Calu3 (cell line): ENCODE data around the gene TM4SF4. TPM values are rescaled to one million over a fixed set of nuclear protein-coding genes. Genes with fewer than 3 reads are reported as not detected.

Source experiments
- BruUV-seq: library from RNA; stranded (reverse); fragments of 400-500 nt; replicated peaks from 2 replicates; lab custom pipeline; 2021; lab: Mats Ljungman, UMichigan
- CTCF ChIA-PET: fragments of 300-600 bp; sonication (Branson Sonifier 250); formaldehyde crosslinking; loops from one replicate; lab custom pipeline; 2022; ENCODE audit warnings: antibody characterized with exemption; lab: Charles Lee
- DNase-seq: peaks from one replicate; pipeline ENCODE4 v3.0.0; 2022
- H3K27ac Mint-ChIP-seq: one replicate; pipeline ENCODE4 v1.8.0; 2022; ENCODE audit warnings: mixed read lengths; ENCODE audit not compliant: unreplicated experiment
- H3K27me3 Mint-ChIP-seq: one replicate; pipeline ENCODE4 v1.8.0; 2022; ENCODE audit warnings: mixed read lengths; ENCODE audit not compliant: unreplicated experiment
- H3K36me3 Mint-ChIP-seq: one replicate; pipeline ENCODE4 v1.8.0; 2022; ENCODE audit warnings: mild to moderate bottlenecking, moderate library complexity, mixed read lengths; ENCODE audit not compliant: insufficient read depth, unreplicated experiment
- H3K4me1 Mint-ChIP-seq: one replicate; pipeline ENCODE4 v1.8.0; 2022; ENCODE audit warnings: mild to moderate bottlenecking, low read depth, mixed read lengths; ENCODE audit not compliant: unreplicated experiment
- H3K4me3 Mint-ChIP-seq: one replicate; pipeline ENCODE4 v1.8.0; 2022; ENCODE audit warnings: mild to moderate bottlenecking, low read depth, moderate library complexity, mixed read lengths; ENCODE audit not compliant: unreplicated experiment
- H3K9me3 Mint-ChIP-seq: one replicate; pipeline ENCODE4 v1.8.0; 2022; ENCODE audit warnings: low read depth, mixed read lengths; ENCODE audit not compliant: unreplicated experiment
- CTCF ChIP-seq: fragments of 200-600 bp; IDR thresholded peaks from one replicate; pipeline ENCODE4 v1.8.0; 2022; ENCODE audit warnings: antibody characterized with exemption; ENCODE audit not compliant: unreplicated experiment
- intact Hi-C: fragments of 100-400 bp; cut with micrococcal nuclease; formaldehyde crosslinking; loops from one replicate; pipeline ENCODE4 v1.10.0; 2022; ENCODE audit not compliant: unreplicated experiment
- total RNA-seq: library from RNA; stranded (reverse); gene quantifications from 2 replicates; pipeline ENCODE4 v1.2.3, GENCODE V29; 2022

The TM4SF4 gene
- total RNA-seq, 1 experiment from 2014 or later, result 257 TPM

- Mint-ChIP-seq H3K27ac (no peak overlapping the region), H3K9me3 (no peaks in the 10 kb centered on the region), H3K27me3 (no peaks in the 10 kb centered on the region), H3K36me3 (peaks cover 50% of the 10 kb centered on the region), H3K4me1 (peaks cover 9% of the 10 kb centered on the region), H3K4me3 (no peak overlapping the region)
- intact Hi-C loops, result loop anchor here (1.0 kb wide), 1 partner anchor 276 kb away; no protein-coding TSS in a partner anchor
- TF ChIP-seq CTCF, result no peak
- DNase-seq, result no peak
- BruUV-seq, result no TSS peak
- CTCF ChIA-PET, result no interaction called here
Measured at GRCh38 chr3:149494759-149495580, 20.5 kb downstream of the TM4SF4 start.

DNA sequence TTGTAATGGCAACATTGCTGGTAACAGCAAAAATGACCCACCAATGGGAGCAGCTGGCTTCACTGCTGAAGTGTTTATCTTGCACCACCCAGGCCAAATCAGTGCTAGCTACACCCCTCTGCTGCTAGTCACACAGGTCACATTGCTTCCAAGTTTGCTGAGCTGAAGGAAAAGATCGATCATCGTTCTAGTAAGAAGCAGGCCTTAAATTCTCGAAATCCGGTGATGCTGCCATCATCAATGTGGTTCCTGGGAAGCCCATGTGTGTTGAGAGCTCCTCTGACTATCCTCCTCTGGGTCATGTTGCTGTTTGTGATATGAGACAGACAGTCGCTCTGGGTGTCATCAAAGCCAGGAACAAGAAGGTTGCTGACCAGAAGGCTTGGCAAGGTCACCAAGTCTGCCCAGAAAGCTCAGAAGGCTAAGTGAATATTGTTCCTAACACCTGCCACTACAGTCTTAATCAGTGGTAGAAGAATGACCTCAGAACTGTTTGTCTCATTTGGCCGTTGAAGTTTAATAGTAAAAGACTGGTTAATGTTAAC, 21.2 kb downstream of the TM4SF4 start:
- BruUV-seq, result no TSS peak
- H3K27ac Mint-ChIP-seq, result no peak overlapping the region
- intact Hi-C loops, result no loop called here
- no peak overlapping the region for H3K4me3 Mint-ChIP-seq
- H3K36me3 Mint-ChIP-seq, result peaks cover 53% of the 10 kb centered on the region
- CTCF ChIA-PET, result no interaction called here
- H3K27me3 Mint-ChIP-seq, result no peaks in the 10 kb centered on the region
- no peak for DNase-seq
- H3K9me3 Mint-ChIP-seq, result no peaks in the 10 kb centered on the region
- H3K4me1 Mint-ChIP-seq, result peaks cover 9% of the 10 kb centered on the region
- no peak for TF ChIP-seq CTCF

- no peak for DNase-seq
- Mint-ChIP-seq H3K4me1 (peaks cover 9% of the 10 kb centered on the region), H3K27ac (no peak overlapping the region), H3K27me3 (no peaks in the 10 kb centered on the region), H3K9me3 (no peaks in the 10 kb centered on the region), H3K36me3 (peaks cover 59% of the 10 kb centered on the region), H3K4me3 (no peak overlapping the region)
- TF ChIP-seq CTCF, result no peak
- no TSS peak for BruUV-seq
- intact Hi-C loops, result no loop called here
- CTCF ChIA-PET, result interaction anchor here (1.5 kb wide), 2 partner anchors 8 to 311 kb away, joined by 3 to 4 read pairs; no protein-coding TSS in a partner anchor
Measured at GRCh38 chr3:149496891-149497290, 22.4 kb downstream of the TM4SF4 start.

GRCh38 chr3:149497966-149498670, 23.6 kb downstream of the TM4SF4 start:
- DNase-seq, result no peak
- intact Hi-C loops, result no loop called here
- no TSS peak for BruUV-seq
- Mint-ChIP-seq H3K27ac (peak overlapping the region; percentile 47), H3K4me1 (peaks cover 9% of the 10 kb centered on the region), H3K4me3 (no peak overlapping the region), H3K36me3 (peaks cover 70% of the 10 kb centered on the region), H3K27me3 (no peaks in the 10 kb centered on the region), H3K9me3 (no peaks in the 10 kb centered on the region)
- TF ChIP-seq CTCF, result no peak
- CTCF ChIA-PET, result interaction anchor here (0.6 to 1.5 kb wide), 3 partner anchors 9 to 310 kb away, joined by 3 to 4 read pairs (median 3); no protein-coding TSS in a partner anchor
